Endothelial cell of umbilical vein (primary cell): ENCODE data around the gene AGXT. TPM values are rescaled to one million over a fixed set of nuclear protein-coding genes. Genes with fewer than 3 reads are reported as not detected.

Source experiments
- BruUV-seq: library from RNA; stranded (reverse); fragments of 400-500 nt; replicated peaks from 2 replicates; lab custom pipeline; 2021; lab: Mats Ljungman, UMichigan
- CTCF ChIA-PET: fragments of 300-600, 350-600 bp; sonication (Branson Sonifier 250); formaldehyde crosslinking; loops from one replicate; lab custom pipeline; 2021; ENCODE audit warnings: antibody characterized with exemption, inconsistent platforms; lab: Charles Lee
- POLR2A ChIA-PET: fragments of 300-600, 350-600 bp; sonication (Branson Sonifier 250); formaldehyde crosslinking; loops from one replicate; lab custom pipeline; 2021; ENCODE audit warnings: antibody characterized with exemption, inconsistent platforms; lab: Charles Lee
- DNase-seq: peaks from one replicate; pipeline ENCODE4 v3.0.0-alpha.2; 2011; ENCODE audit warnings: low read depth, low spot score
- FAIRE-seq: peaks from 2 replicates; lab custom pipeline; 2011; peaks lifted over from hg19 to GRCh38; lab: Jason Lieb, UNC
- H2AFZ ChIP-seq: 2 replicates; pipeline ENCODE4 v1.6.0; 2012; ENCODE audit warnings: low read depth, low read length, control low read depth, inconsistent platforms
- H3K27ac ChIP-seq: 2 replicates; pipeline ENCODE4 v1.5.1; 2011; ENCODE audit warnings: low read depth, mild to moderate bottlenecking, control low read depth, low read length, moderate library complexity; ENCODE audit not compliant: insufficient read depth
- H3K27me3 ChIP-seq, 2 experiments: 2 replicates each; pipeline versions ENCODE4 v1.6.0 to v1.6.1; 2011; ENCODE audit warnings: low read length in 2 of 2, mixed read lengths in 1 of 2; ENCODE audit not compliant: control insufficient read depth in 2 of 2, insufficient read depth in 2 of 2
- H3K36me3 ChIP-seq, 2 experiments: 2 replicates in 1 of 2; 3 replicates in 1 of 2; pipeline ENCODE4 v1.5.1; 2011; ENCODE audit warnings: low read length in 2 of 2, mild to moderate bottlenecking in 1 of 2, moderate library complexity in 1 of 2; ENCODE audit not compliant: control insufficient read depth in 2 of 2, insufficient read depth in 2 of 2; ENCODE audit errors: extremely low read depth in 1 of 2
- H3K4me1 ChIP-seq: 3 replicates; pipeline ENCODE4 v1.5.1; 2011; ENCODE audit warnings: mild to moderate bottlenecking, low read length; ENCODE audit not compliant: control insufficient read depth, insufficient read depth; ENCODE audit errors: extremely low read depth
- H3K4me2 ChIP-seq: 2 replicates; pipeline ENCODE4 v1.6.1; 2011; ENCODE audit warnings: low read length, control low read depth, mixed read lengths; ENCODE audit not compliant: insufficient read depth
- H3K4me3 ChIP-seq, 3 experiments: fragments of 200-600 bp in 1 of 3; sonication (generic), shearing (Covaris generic) in 1 of 3; replicated peaks in 1 of 3; 2 replicates each; pipeline ENCODE4 v1.5.1; 2011 to 2016; ENCODE audit warnings: control low read depth in 3 of 3, low read length in 3 of 3, mild to moderate bottlenecking in 2 of 3, inconsistent platforms in 1 of 3, low read depth in 1 of 3, moderate library complexity in 1 of 3; ENCODE audit not compliant: insufficient read depth in 1 of 3
- H3K79me2 ChIP-seq: 2 replicates; pipeline ENCODE4 v1.6.0; 2012; ENCODE audit warnings: low read length, inconsistent platforms; ENCODE audit not compliant: control insufficient read depth, insufficient read depth
- H3K9ac ChIP-seq: replicated peaks from 2 replicates; pipeline ENCODE3; 2011; ENCODE audit warnings: low read length, control low read depth; ENCODE audit not compliant: insufficient read depth; ENCODE audit errors: extremely low read depth
- H3K9me1 ChIP-seq: replicated peaks from 3 replicates; pipeline ENCODE4 v1.6.0; 2011; ENCODE audit warnings: mild to moderate bottlenecking, low read length; ENCODE audit not compliant: control insufficient read depth, insufficient read depth; ENCODE audit errors: extremely low read depth
- H3K9me3 ChIP-seq: replicated peaks from 2 replicates; pipeline ENCODE4 v1.5.1; 2012; ENCODE audit warnings: low read length, inconsistent platforms; ENCODE audit not compliant: control insufficient read depth, insufficient read depth
- H4K20me1 ChIP-seq: replicated peaks from 2 replicates; pipeline ENCODE3; 2011; ENCODE audit warnings: mild to moderate bottlenecking, low read length; ENCODE audit not compliant: control insufficient read depth, insufficient read depth; ENCODE audit errors: extremely low read depth
- EZH2 ChIP-seq: IDR thresholded peaks from 2 replicates; pipeline ENCODE4 v1.6.1; 2012; ENCODE audit warnings: borderline replicate concordance, low read depth, mild to moderate bottlenecking, moderate library complexity, low read length, inconsistent platforms; ENCODE audit not compliant: severe bottlenecking
- FOS ChIP-seq: IDR thresholded peaks from 2 replicates; pipeline ENCODE4 v1.6.1; 2011; ENCODE audit warnings: mild to moderate bottlenecking, low read length, moderate library complexity, borderline replicate concordance; ENCODE audit not compliant: insufficient read depth
- JUN ChIP-seq: IDR thresholded peaks from 2 replicates; pipeline ENCODE4 v1.6.1; 2011; ENCODE audit warnings: borderline replicate concordance, low read depth; ENCODE audit not compliant: insufficient read length, insufficient read depth
- MAX ChIP-seq: IDR thresholded peaks from 2 replicates; pipeline ENCODE4 v1.6.1; 2011; ENCODE audit not compliant: insufficient read depth, insufficient read length
- POLR2A ChIP-seq: IDR thresholded peaks from 2 replicates; pipeline ENCODE4 v1.6.1; 2012; ENCODE audit warnings: low read depth, mild to moderate bottlenecking, control low read depth, low read length
- POLR2AphosphoS5 ChIP-seq: IDR thresholded peaks from 2 replicates; pipeline ENCODE4 v1.6.1; 2012; ENCODE audit warnings: low read depth, mild to moderate bottlenecking, control low read depth, low read length, moderate library complexity; ENCODE audit not compliant: insufficient read depth
- dilution Hi-C: fragments of 300-500 bp; cut with MboI; formaldehyde crosslinking; loops from one replicate; pipeline ENCODE4 v1.15.0; 2019; ENCODE audit warnings: low sequenced_read_pairs; ENCODE audit not compliant: extremely low pct_ligation_motif_present
- intact Hi-C: fragments of 100-400 bp; cut with micrococcal nuclease; formaldehyde crosslinking; loops from one replicate; pipeline ENCODE4 v1.10.0; 2022
- polyA plus RNA-seq, 4 experiments: library from polyadenylated mRNA; depleted of rRNA in 3 of 4; stranded (reverse) in 3 of 4; unstranded in 1 of 4; fragments of >200 nt; gene quantifications; 2 replicates each; pipeline versions ENCODE4 v1.2.1 to v1.2.3, GENCODE V29; 2011 to 2012; ENCODE audit warnings: missing spikeins in 1 of 4
- total RNA-seq: library from RNA; stranded (reverse); gene quantifications from 2 replicates; pipeline ENCODE4 v1.2.3, GENCODE V29; 2021

Gene AGXT
- total and polyA plus RNA-seq, 2 donors (not counting 3 experiments of a cell fraction or from before 2014, with no cell fraction given) = not detected

GRCh38 chr2:240928476-240929363 lies 60.1 kb downstream of the AGXT start:
- intact Hi-C loops (no loop called here), dilution Hi-C loops (no loop called here)
- Histone ChIP-seq H3K27me3 (no peaks in the 10 kb centered on the region), H3K9me3 (no peaks in the 10 kb centered on the region), H3K9ac (no peak overlapping the region), H3K9me1 (no peaks in the 10 kb centered on the region), H3K4me1 (no peaks in the 10 kb centered on the region), H3K27ac (no peak overlapping the region), H3K4me3 (no peak overlapping the region), H3K36me3 (no peaks in the 10 kb centered on the region), H2AFZ (no peak overlapping the region), H4K20me1 (no peaks in the 10 kb centered on the region), H3K79me2 (no peaks in the 10 kb centered on the region), H3K4me2 (no peak overlapping the region)
- BruUV-seq = no TSS peak
- CTCF ChIA-PET = interaction anchor here (1.1 to 1.5 kb wide), 2 partner anchors 55 to 150 kb away, joined by 3 to 5 read pairs; no protein-coding TSS in a partner anchor
- POLR2A ChIA-PET = no interaction called here
- TF ChIP-seq EZH2 (no peak), POLR2A (no peak), POLR2AphosphoS5 (no peak), MAX (no peak), JUN (no peak), FOS (no peak)
- FAIRE-seq = no peak
- no peak for DNase-seq
